Muscle of leg (tissue), 11 donors: Measurements from ENCODE around the gene HESX1. TPM values are rescaled to one million over a fixed set of nuclear protein-coding genes. Genes with fewer than 3 reads are reported as not detected.

Experiments
- DNase-seq: peaks from one replicate; pipeline ENCODE4 v3.0.0; 2013
- H3K27ac ChIP-seq: one replicate; pipeline ENCODE4 v1.5.1; 2013; ENCODE audit warnings: mild to moderate bottlenecking, low read length, control low read depth
- H3K27me3 ChIP-seq: one replicate; pipeline ENCODE4 v1.6.1; 2013; ENCODE audit warnings: low read length; ENCODE audit not compliant: control insufficient read depth, insufficient read depth
- H3K36me3 ChIP-seq: one replicate; pipeline ENCODE4 v1.6.1; 2013; ENCODE audit warnings: low read length; ENCODE audit not compliant: control insufficient read depth, insufficient read depth
- H3K4me1 ChIP-seq: one replicate; pipeline ENCODE4 v1.6.1; 2013; ENCODE audit warnings: low read length; ENCODE audit not compliant: control insufficient read depth, insufficient read depth
- H3K4me3 ChIP-seq: one replicate; pipeline ENCODE4 v1.5.1; 2013; ENCODE audit warnings: low read length, control low read depth
- H3K9me3 ChIP-seq: replicated peaks from 2 replicates; pipeline ENCODE4 v1.6.1; 2013; ENCODE audit warnings: low read depth, low read length; ENCODE audit not compliant: control insufficient read depth
- WGBS: methylation state at CpG from one replicate; pipeline ENCODE4 v1.1.5; 2013; ENCODE audit warnings: missing lambda C conversion rate; ENCODE audit not compliant: insufficient coverage; 5-methylcytosine and 5-hydroxymethylcytosine counted together
- polyA plus RNA-seq, 8 donors: library from polyadenylated mRNA; unstranded; fragments of 120-200 nt; gene quantifications; one replicate each; pipeline versions ENCODE4 v1.2.1 to v1.2.3, GENCODE V29; 2013; ENCODE audit warnings: inconsistent platforms in 1 of 8, low replicate concordance in 1 of 8; ENCODE audit not compliant: insufficient read length in 8 of 8, insufficient read depth in 1 of 8
- total RNA-seq: library from RNA; stranded (reverse); fragments of 120-200 nt; gene quantifications from one replicate; pipeline ENCODE4 v1.2.4, GENCODE V29; 2013

Gene HESX1
- total and polyA plus RNA-seq, 9 donors: 0.84 to 2.4 (median 1.4) TPM

GRCh38 chr3:57150113-57150581 lies 49.6 kb downstream of the HESX1 start:
- H3K9me3 ChIP-seq: no peaks in the 10 kb centered on the region
- H3K36me3 ChIP-seq: peaks cover 11% of the 10 kb centered on the region
- whole genome bisulfite sequencing: 20% methylated on average over 2 of the region's 7 CpGs
- DNase-seq: peak; percentile 88
- peak overlapping the region; percentile 75 for H3K27ac ChIP-seq
- H3K4me3 ChIP-seq: no peak overlapping the region
- peaks cover 43% of the 10 kb centered on the region for H3K4me1 ChIP-seq
- peaks cover 2% of the 10 kb centered on the region for H3K27me3 ChIP-seq

Other genes with a start within 250 kb of the HESX1 start
- 0.04 TPM for gene SPATA12, start 139.3 kb downstream of the HESX1 start, total RNA-seq
- gene SPATA12, start 139.3 kb downstream of the HESX1 start, polyA plus RNA-seq: under 1 TPM in 5 of 8 donors, not detected in 3; 0.05 to 0.21 (median 0.13) TPM
- gene IL17RD, start 34.6 kb downstream of the HESX1 start, total RNA-seq: 20.7 TPM
- gene IL17RD, start 34.6 kb downstream of the HESX1 start, polyA plus RNA-seq: 10 to 100 TPM; 19.6 to 40.6 (median 31.5) TPM
- gene APPL1, start 27.8 kb upstream of the HESX1 start, total RNA-seq: 60.3 TPM
- 10 to 100 TPM; 27.5 to 46.3 (median 37.0) TPM for gene APPL1, start 27.8 kb upstream of the HESX1 start, polyA plus RNA-seq
- gene ASB14, start 92.7 kb upstream of the HESX1 start, total RNA-seq: 0.18 TPM
- gene ASB14, start 92.7 kb upstream of the HESX1 start, polyA plus RNA-seq: 1 to 10 TPM in 2 of 8 donors, under 1 TPM in 6; 0.31 to 1.2 (median 0.65) TPM